Measurements from ENCODE around the gene SCGN.

SCGN gene

DNA sequence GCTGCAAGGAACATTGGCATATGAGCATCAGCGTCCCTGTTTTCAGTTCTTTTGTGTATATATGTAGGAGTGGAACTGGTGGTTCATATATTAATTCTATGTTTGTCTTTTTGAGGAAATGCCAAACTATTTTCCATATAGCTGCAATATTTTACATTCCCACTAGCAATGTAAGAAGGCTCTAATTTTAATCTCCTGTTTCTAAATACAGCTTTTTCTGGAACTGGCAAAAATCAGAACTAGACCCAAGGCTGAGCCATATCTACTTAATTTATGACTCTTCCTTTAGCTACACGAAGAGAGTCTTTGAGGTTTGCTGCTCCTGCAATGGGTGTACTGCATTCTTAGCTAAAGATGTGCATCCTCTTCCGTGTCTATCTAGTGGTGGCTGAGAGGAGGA is 52.0 kb downstream of the SCGN start:
- Histone ChIP-seq H3F3A (ENCODE audit: control insufficient read depth, insufficient read depth) (no peaks in the 10 kb centered on the region), H3K9me3 (ENCODE audit: control insufficient read depth, insufficient read depth, low read length) (no peaks in the 10 kb centered on the region), H3K4me1 (ENCODE audit: control insufficient read depth, low read length) (no peaks in the 10 kb centered on the region), H3K27me3 (ENCODE audit: control insufficient read depth, low read length) (peaks cover 5% of the 10 kb centered on the region; the same call in 1 of the 2 replicates), H4K20me1 (ENCODE audit: control insufficient read depth, insufficient read depth, low read depth, low read length) (no peaks in the 10 kb centered on the region), H3K9me2 (replicated peaks; ENCODE audit: control insufficient read depth, low read length) (no peaks in the 10 kb centered on the region), H3K27ac (ENCODE audit: low read depth, low read length) (no peak overlapping the region), H3K4me2 (ENCODE audit: low read length) (no peak overlapping the region), H3K79me2 (ENCODE audit: control insufficient read depth, low read length) (no peaks in the 10 kb centered on the region), H3K4me3 (ENCODE audit: low read length) (no peak overlapping the region), H3K36me3 (ENCODE audit: control insufficient read depth, low read length) (no peaks in the 10 kb centered on the region)
- TF ChIP-seq CTCF (IDR thresholded peaks at IDR 0.05; ENCODE audit: low read depth, low read length, poor library complexity, severe bottlenecking) (no peak), EZH2phosphoT487 (IDR thresholded peaks at IDR 0.05; ENCODE audit: borderline replicate concordance, low read length) (no peak)

DNA sequence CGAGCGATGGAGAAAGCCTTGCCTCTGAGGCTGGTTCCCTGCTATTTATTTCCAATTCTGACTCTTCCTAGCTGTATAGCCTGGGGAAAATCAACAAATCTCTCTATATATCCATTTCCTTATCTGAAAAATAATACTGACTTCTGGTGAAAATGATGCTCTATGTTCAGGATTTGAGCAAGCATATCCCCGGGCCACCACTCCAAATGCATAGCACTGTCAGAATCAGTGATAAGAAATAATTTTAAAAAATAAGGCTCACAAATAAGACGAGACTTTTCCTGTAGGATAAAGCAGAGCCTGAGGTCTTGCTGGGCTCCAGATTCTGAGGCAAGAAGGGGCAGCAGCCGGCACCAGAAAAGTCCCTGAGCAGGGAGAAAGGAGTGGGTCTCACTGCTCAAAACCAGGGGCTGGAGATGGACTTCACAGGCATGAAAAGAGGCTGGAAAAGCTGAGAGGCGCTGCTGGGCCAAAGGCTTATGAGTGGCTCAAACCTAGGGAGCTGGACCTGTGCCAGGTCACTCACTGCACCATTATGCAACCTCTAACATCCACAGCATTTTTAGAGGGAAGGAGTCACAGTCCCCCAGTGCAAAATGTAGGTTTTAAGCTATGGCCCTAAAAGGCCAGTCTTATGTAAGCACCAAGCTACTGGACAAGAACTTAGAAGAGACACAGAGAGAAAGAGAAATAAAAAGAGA is 54.4 kb downstream of the SCGN start:
- no peaks in the 10 kb centered on the region for H4K20me1 ChIP-seq (ENCODE audit: control insufficient read depth, insufficient read depth, low read depth, low read length)
- peaks cover 5% of the 10 kb centered on the region; the same call in 1 of the 2 replicates for H3K27me3 ChIP-seq (ENCODE audit: control insufficient read depth, low read length)
- H3K9me2 ChIP-seq (replicated peaks; ENCODE audit: control insufficient read depth, low read length) = no peaks in the 10 kb centered on the region
- no peaks in the 10 kb centered on the region for H3K4me1 ChIP-seq (ENCODE audit: control insufficient read depth, low read length)
- H3K9me3 ChIP-seq (ENCODE audit: control insufficient read depth, insufficient read depth, low read length) = no peaks in the 10 kb centered on the region
- H3K4me2 ChIP-seq (ENCODE audit: low read length) = no peak overlapping the region
- no peaks in the 10 kb centered on the region for H3F3A ChIP-seq (ENCODE audit: control insufficient read depth, insufficient read depth)
- no peaks in the 10 kb centered on the region for H3K36me3 ChIP-seq (ENCODE audit: control insufficient read depth, low read length)
- no peaks in the 10 kb centered on the region for H3K79me2 ChIP-seq (ENCODE audit: control insufficient read depth, low read length)
- TF ChIP-seq CTCF (IDR thresholded peaks at IDR 0.05; ENCODE audit: low read depth, low read length, poor library complexity, severe bottlenecking) = no peak
- TF ChIP-seq EZH2phosphoT487 (IDR thresholded peaks at IDR 0.05; ENCODE audit: borderline replicate concordance, low read length) = no peak
- H3K27ac ChIP-seq (ENCODE audit: low read depth, low read length) = no peak overlapping the region
- H3K4me3 ChIP-seq (ENCODE audit: low read length) = no peak overlapping the region

DNA sequence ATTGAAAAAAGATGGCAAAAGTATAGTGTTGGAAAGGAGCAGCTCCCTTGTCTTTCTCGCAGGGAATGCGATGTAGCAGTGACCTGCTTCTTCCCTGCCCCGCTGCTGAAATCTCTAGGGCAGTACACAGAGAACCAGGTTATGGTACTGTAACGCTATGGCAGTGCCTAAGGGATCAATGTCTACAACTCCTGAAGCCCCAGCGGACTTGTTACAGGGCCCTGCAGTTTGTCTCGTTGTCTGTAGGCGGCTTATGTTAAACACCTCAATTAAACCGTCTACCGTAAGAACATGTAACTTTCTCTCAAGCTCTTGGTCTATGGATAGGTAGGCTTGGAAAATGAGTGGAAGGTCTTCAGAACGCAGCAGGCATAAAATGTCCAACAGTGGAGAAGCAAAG is 57.7 kb downstream of the SCGN start:
- Histone ChIP-seq H3K9me2 (replicated peaks; ENCODE audit: control insufficient read depth, low read length) (no peaks in the 10 kb centered on the region), H3K27ac (ENCODE audit: low read depth, low read length) (no peak overlapping the region), H3K79me2 (ENCODE audit: control insufficient read depth, low read length) (no peaks in the 10 kb centered on the region), H3F3A (ENCODE audit: control insufficient read depth, insufficient read depth) (no peaks in the 10 kb centered on the region), H4K20me1 (ENCODE audit: control insufficient read depth, insufficient read depth, low read depth, low read length) (no peaks in the 10 kb centered on the region), H3K4me1 (ENCODE audit: control insufficient read depth, low read length) (no peaks in the 10 kb centered on the region), H3K27me3 (ENCODE audit: control insufficient read depth, low read length) (no peaks in the 10 kb centered on the region), H3K36me3 (ENCODE audit: control insufficient read depth, low read length) (no peaks in the 10 kb centered on the region), H3K9me3 (ENCODE audit: control insufficient read depth, insufficient read depth, low read length) (peaks cover 3% of the 10 kb centered on the region; the same call in 1 of the 2 replicates), H3K4me3 (ENCODE audit: low read length) (no peak overlapping the region), H3K4me2 (ENCODE audit: low read length) (no peak overlapping the region)
- TF ChIP-seq CTCF (IDR thresholded peaks at IDR 0.05; ENCODE audit: low read depth, low read length, poor library complexity, severe bottlenecking) (no peak), EZH2phosphoT487 (IDR thresholded peaks at IDR 0.05; ENCODE audit: borderline replicate concordance, low read length) (no peak)
